ENCODE results near the gene ARL13B.

DNA sequence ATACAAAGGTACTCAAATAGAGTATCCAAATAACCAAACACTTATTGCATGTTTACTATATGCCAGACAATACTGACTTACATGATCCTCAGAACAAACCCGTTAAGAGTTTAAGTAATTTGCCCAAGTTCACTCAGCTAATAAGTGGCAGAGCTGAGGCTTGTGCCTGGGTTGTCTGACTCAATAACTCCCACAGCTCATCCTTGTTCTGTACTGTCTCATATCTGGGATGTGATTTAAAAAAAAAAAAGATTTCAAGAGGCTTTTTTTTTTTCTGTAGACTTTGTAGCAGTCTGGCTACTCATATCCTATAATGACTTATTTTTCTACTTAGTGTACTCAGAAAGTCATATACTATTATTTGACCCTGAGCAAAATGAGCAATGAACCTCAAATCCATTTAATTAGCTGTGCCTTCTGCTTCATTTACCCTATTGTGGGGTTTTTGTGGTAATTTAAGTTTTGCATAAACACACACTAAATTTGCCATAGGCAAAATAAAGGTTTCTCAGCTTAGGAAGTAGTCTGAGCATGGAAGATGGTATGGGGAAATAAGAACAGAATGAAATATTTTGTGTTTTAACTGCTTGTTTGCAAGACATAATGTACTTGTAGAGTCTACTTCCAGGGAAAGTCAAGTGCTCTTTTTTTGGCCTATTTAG is 86.0 kb downstream of the ARL13B start:
- TF ChIP-seq POLR2A (IDR thresholded peaks at IDR 0.05): no peak
- TF ChIP-seq, protein P1, sequence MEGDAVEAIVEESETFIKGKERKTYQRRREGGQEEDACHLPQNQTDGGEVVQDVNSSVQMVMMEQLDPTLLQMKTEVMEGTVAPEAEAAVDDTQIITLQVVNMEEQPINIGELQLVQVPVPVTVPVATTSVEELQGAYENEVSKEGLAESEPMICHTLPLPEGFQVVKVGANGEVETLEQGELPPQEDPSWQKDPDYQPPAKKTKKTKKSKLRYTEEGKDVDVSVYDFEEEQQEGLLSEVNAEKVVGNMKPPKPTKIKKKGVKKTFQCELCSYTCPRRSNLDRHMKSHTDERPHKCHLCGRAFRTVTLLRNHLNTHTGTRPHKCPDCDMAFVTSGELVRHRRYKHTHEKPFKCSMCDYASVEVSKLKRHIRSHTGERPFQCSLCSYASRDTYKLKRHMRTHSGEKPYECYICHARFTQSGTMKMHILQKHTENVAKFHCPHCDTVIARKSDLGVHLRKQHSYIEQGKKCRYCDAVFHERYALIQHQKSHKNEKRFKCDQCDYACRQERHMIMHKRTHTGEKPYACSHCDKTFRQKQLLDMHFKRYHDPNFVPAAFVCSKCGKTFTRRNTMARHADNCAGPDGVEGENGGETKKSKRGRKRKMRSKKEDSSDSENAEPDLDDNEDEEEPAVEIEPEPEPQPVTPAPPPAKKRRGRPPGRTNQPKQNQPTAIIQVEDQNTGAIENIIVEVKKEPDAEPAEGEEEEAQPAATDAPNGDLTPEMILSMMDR (IDR thresholded peaks at IDR 0.05): no peak
